Stimulated activated CD8-positive, alpha-beta memory T cell treated with anti-CD3 and anti-CD28 coated beads, Interleukin-7, amount 100 ng/mL, for 48 hours (primary cell): ENCODE results near the gene C5.

ENCODE experiments used
- DNase-seq, 2 donors: peaks; one replicate each; pipeline ENCODE4 v3.0.0-alpha.2; 2020; ENCODE audit warnings: low read depth in 1 of 2; ENCODE audit errors: extremely low read depth in 1 of 2

C5 gene

DNA sequence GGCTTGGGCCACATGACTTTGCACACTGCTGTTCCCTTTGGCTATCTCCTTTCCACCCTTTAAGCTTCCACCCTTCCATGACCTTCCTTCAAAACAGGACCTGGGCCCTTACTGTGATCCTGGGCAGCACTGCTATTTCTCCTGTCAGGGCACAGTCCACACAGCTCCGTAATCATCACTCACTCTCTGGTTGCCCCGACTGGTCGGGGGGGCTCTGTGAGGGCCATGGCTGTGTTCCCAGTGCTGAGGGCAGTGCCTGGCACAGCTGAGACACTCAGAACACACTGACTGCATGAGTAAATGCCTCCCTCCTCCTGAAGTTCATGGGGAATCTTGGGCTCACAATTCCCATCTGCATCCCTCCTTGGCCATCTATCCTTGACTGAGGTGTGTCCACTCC, 135.7 kb downstream of the C5 start:
- DNase-seq = no peak

DNA sequence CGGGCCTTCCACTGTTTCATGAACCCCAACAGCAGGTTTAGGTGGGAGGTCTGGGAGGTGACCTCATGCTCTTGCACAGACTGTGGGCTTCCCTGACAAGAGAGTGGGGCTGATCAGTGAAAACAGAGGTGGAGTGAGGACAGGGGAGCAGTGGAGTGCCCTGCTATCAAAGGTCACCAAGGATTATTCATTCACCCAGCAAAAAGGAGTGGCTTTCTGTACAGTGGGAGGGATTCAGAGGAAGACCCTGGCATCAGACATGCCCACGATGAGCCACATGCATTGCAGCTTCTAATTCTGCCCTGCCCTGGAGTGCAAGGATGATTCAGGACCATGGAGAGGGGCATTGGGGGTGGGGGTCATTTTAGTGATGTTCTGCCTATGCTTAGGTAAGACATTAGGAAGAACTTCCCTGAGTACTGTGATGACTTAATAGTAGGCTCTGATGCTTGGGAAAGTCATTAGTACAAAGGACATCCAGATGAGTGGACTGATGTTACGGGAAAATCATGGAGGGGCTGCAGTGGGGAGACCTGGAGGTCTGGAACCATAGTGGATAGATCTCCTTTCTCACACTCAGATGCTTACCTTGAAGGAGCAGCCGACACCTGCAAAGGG, 136.3 kb downstream of the C5 start:
- DNase-seq = no peak

DNA sequence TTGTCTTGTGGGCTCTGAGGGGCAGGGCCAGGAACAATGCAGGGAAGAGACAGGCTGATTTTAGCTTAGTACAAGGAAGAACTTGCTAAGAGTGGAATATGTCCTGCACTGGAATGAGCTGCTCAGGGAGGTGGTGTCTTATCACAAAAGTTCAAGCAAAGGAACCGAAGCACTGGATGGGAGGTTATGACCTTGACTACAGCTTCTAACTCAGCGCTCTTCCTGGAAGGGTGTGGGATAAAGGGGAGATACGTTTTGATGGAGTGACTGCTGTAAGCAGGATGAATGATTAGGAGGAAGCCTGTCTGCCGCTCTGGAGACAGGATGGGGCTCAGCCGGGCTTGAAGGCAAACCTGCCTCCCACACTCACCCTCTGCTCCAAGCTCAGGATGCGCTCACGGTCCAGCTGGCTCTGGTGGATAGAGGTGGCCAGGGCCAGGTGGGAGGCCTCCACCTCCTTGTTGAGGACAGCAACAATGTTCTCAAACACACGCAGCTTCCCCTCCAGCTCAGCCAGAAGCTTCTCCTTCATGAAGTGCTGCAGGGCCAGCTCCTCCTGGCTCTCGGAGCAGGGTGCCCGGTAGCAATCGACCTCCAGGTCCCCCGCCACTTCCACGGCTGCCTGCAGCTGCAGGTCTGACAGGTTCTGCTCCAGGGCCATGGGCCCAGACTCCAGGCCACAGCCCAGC, 137.0 kb downstream of the C5 start:
- DNase-seq = no peak

DNA sequence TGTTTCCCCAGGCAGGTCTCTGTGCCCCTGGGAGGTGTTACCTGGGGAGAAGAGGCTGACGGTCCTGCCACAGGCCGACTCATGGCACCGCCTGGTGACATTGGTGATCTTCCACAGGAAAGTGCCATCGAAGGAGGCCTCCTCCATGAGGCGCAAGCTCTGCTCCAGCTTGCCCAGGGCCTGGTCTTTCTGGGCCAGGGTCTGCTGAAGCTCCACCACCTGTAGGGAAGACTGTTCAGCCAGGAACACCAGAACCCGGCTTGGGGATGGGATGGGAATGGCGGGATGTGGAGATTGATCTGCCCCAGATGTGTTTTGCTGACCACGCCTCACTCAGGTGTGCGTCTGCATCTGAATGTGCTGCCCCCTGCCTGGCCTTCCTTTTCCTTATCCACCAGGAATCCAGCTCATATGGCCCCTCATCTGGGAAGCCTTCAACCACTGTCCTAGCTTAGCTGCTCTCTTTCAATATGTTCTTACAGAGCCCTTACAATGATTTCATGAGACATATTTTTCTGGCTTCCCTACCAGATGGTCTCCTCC, 138.7 kb downstream of the C5 start:
- no peak for DNase-seq

- no peak for DNase-seq
Observed at GRCh38 chr9:120910643-120911042, 139.4 kb downstream of the C5 start.

DNA sequence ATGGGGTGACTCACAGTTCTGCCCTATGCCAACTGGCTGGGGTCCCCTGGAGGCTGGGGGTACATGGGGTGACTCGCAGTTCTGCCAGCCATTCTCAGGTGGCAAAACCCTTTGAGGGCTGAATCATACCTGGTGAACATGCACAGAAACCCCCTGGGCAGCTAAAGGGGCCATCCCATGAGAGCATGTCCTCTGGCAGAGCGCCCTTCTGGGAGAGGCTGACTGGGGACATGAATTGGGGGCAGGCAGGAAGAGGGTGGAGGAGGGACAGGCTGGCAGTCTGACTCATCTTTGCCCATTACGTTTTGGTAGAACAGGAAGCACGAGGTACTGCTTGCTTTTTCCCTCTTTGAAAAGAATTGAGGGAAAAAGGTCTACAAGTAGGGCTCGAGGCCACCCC, 140.2 kb downstream of the C5 start:
- no peak for DNase-seq

DNA sequence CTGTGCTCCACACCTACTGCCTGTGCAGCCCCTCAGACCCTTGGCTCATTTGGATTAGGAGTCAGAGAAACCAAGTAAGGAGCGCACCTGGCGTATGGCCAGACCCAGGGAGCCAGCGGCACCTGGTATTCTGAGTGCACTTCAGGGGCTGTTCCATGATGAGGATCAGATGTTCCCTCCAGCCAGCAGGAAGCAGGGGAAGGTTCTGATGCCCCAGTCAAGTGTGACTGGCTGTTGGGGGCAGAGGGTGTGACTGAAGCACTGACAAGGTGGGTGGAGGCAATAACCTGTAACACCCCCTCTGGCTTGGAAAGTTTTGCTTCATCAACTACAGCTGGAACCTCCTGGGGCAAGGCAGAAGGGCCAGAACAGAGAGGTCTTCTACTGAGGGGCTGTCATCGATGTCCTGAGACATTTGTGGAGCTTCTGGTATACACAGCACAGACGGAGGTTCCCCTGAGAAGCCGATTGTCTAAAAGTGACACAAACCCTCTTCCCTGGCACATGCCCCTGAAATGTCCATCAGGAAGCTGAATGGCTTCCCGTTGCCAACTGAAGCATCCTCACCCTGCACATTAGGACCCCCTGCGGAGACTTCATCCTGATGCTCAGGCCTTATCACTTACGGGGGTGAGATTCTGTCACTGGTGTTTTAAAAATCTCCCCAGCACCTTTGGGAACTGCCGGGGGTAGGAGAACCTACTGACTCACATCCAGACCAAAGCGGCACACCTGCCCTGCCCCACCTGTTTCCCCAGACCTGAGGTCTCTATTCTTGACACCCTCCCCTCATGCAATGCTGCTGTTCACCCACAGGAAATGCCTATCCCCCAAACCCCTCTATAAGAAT, 144.5 kb downstream of the C5 start:
- no peak for DNase-seq

- no peak for DNase-seq
Observed at GRCh38 chr9:120904978-120905301, 145.1 kb downstream of the C5 start.

DNA sequence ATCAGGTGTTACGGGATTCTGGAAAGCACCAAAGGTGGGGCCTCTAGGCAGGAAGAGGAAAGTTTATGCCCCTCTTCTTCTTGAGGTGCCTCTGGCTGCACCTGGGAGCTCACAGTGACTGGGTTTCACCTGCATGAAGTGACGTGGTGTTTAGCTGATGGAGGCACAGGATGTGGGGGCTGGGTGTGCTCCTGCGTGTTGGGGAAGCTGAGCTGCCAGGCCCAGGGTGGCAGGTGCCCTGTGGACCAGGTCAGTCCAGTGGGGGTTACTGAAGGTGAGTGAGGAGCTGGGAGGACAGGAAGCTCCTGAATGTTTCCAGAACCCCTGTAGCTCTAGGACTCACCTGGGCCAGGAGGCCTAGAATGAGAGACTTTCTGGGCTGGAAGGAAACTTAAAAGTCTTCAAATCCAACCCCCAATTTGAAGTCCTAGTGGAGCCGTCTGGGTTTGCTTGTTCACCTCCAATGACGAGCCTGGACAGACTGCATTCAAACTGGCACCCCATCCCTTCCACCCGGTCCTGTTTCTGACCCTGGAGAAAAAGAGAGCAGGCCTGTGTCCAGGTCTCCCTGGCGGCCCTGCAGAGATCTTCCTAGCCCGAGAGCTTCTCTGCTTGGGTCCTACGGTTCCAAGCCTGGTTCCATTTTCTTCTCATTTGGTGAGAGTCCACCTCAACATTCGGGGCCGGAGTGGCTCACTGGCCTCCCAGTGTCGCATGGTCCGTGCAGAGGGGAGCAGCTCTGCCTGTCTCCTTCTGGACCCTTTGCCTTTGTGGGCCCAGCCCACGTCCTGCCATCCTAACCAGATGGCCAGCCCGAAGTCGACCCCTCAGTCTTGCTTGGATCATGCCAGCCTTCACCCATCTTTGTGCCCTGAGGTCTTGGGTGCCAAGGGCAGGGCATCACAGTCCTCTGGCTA, 145.8 kb downstream of the C5 start:
- no peak for DNase-seq

DNA sequence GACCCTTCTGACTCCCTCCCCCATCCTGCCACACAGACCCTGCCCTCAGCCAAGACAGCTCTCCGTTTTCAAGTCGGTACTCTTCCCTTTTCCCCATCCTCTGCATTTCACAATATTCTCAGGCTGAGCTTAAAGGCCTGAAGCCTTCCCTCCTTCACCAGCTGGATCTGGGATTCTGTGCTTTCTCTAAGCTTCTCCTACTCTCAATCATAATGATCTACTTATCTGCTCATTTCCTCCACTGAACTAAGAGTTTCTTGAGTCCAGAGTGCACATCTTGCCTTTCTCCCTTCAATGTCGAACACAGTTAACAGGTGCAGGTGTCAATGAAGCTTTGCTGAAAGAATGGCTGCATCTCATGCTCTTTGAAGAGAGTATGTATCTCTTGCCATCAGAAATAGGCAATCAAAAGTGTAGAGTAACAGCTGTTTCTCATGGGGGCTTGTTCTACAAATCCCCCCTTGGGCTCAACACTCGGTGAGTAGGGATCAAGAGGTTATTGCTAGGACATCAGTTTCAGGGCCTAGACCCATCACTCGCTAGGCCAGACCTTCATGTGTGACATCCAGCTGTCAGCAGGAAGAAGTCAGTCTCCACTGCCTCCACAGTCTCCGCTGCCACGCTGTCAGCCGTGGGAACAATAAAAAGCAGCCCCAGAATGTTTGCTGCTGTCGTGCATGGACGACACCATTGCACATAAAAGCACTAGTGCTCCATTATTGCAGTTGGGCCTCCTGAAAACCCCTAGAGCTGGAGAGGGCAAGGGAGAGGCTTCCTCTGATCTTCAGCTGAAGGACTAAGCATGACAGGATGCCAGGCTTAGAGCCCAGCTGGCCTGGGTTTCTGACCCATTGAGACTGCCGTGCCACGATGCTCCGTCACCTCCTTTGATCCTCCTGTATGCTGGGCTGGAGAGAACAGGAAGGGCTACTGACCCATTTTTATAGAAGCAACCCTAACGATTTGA, 147.2 kb downstream of the C5 start:
- no peak for DNase-seq
